Kidney epithelial cell (primary cell): ENCODE data around the gene LRWD1. TPM values are rescaled to one million over a fixed set of nuclear protein-coding genes. Genes with fewer than 3 reads are reported as not detected.
A peak's percentile ranks its signal among the peaks of the same experiment; 100 is the strongest.
"Not testable (repeated sequence)": the region's sequence is repeated elsewhere in the genome, so short reads cannot be mapped to it uniquely, and the experiment has no call there.

Source experiments
- DNase-seq: peaks from one replicate; pipeline ENCODE4 v3.0.0-alpha.2; 2010; ENCODE audit warnings: low read depth
- H3K27me3 ChIP-seq: 2 replicates; pipeline ENCODE4 v1.6.0; 2011; ENCODE audit warnings: low read length; ENCODE audit not compliant: control insufficient read depth, insufficient read depth
- H3K36me3 ChIP-seq: 2 replicates; pipeline ENCODE4 v1.5.1; 2011; ENCODE audit warnings: low read length; ENCODE audit not compliant: control insufficient read depth, insufficient read depth
- H3K4me3 ChIP-seq: 2 replicates; pipeline ENCODE4 v1.5.1; 2011; ENCODE audit warnings: low read depth, mild to moderate bottlenecking, control low read depth, low read length
- CTCF ChIP-seq: IDR thresholded peaks from 2 replicates; pipeline ENCODE4 v1.5.1; 2011; ENCODE audit warnings: mild to moderate bottlenecking, moderate library complexity, low read length, control low read depth, inconsistent platforms; ENCODE audit not compliant: insufficient read depth, poor library complexity, severe bottlenecking
- total RNA-seq: library from RNA; depleted of rRNA; stranded (reverse); fragments of >200 nt; gene quantifications from 2 replicates; pipeline ENCODE4 v1.2.3, GENCODE V29; 2015

LRWD1 gene
- total RNA-seq, 1 donor from 2014 or later: 38.0 TPM

GRCh38 chr7:102478314-102479208 lies 13.8 kb downstream of the LRWD1 start, which contains the start of gene POLR2J:
Gene POLR2J, minus strand, starts transcription at chr7:102478922. Its CDS starts 62 bp downstream, at chr7:102478860.
- not testable (repeated sequence) for DNase-seq, H3K27me3 ChIP-seq, H3K36me3 ChIP-seq
- peak within 1 kb of the TSS; percentile 35 for H3K4me3 ChIP-seq

GRCh38 chr7:102479209-102479584 lies 14.4 kb downstream of the LRWD1 start:
- not testable (repeated sequence) for H3K36me3 ChIP-seq, H3K4me3 ChIP-seq, DNase-seq, H3K27me3 ChIP-seq

- H3K36me3 ChIP-seq, H3K27me3 ChIP-seq, H3K4me3 ChIP-seq, DNase-seq: not testable (repeated sequence)
- peak; percentile 22 for TF ChIP-seq CTCF
Measured at GRCh38 chr7:102479982-102480637, 15.3 kb downstream of the LRWD1 start.

- not testable (repeated sequence) for H3K27me3 ChIP-seq, DNase-seq, H3K4me3 ChIP-seq, H3K36me3 ChIP-seq
Measured at GRCh38 chr7:102481962-102482361, 17.2 kb downstream of the LRWD1 start.

- not testable (repeated sequence) for DNase-seq, H3K4me3 ChIP-seq, H3K27me3 ChIP-seq, H3K36me3 ChIP-seq
Measured at GRCh38 chr7:102484317-102484716, 19.5 kb downstream of the LRWD1 start.

- not testable (repeated sequence) for H3K27me3 ChIP-seq, H3K4me3 ChIP-seq, H3K36me3 ChIP-seq, DNase-seq
Measured at GRCh38 chr7:102490529-102491075, 25.8 kb downstream of the LRWD1 start.

- not testable (repeated sequence) for H3K36me3 ChIP-seq, DNase-seq, H3K27me3 ChIP-seq, H3K4me3 ChIP-seq
Measured at GRCh38 chr7:102493220-102493935, 28.6 kb downstream of the LRWD1 start.

- H3K36me3 ChIP-seq, H3K27me3 ChIP-seq, DNase-seq: not testable (repeated sequence)
Measured at GRCh38 chr7:102494026-102494425, 29.2 kb downstream of the LRWD1 start.

GRCh38 chr7:102494473-102495149 lies 29.8 kb downstream of the LRWD1 start:
- not testable (repeated sequence) for H3K27me3 ChIP-seq, H3K4me3 ChIP-seq, DNase-seq, H3K36me3 ChIP-seq

More at GRCh38 chr7:102494026-102494425, 29.2 kb downstream of the LRWD1 start:
- not testable (repeated sequence) for H3K4me3 ChIP-seq

GRCh38 chr7:102496861-102497260 lies 32.1 kb downstream of the LRWD1 start:
- H3K27me3 ChIP-seq, DNase-seq, H3K4me3 ChIP-seq, H3K36me3 ChIP-seq: not testable (repeated sequence)

- H3K36me3 ChIP-seq, H3K4me3 ChIP-seq, DNase-seq, H3K27me3 ChIP-seq: not testable (repeated sequence)
Measured at GRCh38 chr7:102497308-102497707, 32.5 kb downstream of the LRWD1 start.

GRCh38 chr7:102498321-102498720 lies 33.5 kb downstream of the LRWD1 start:
- not testable (repeated sequence) for H3K4me3 ChIP-seq, H3K27me3 ChIP-seq, H3K36me3 ChIP-seq, DNase-seq

GRCh38 chr7:102503141-102503540 lies 38.4 kb downstream of the LRWD1 start:
- not testable (repeated sequence) for DNase-seq, H3K36me3 ChIP-seq, H3K27me3 ChIP-seq, H3K4me3 ChIP-seq
